ENCODE measurements around the gene CCT5.
"Not testable (repeated sequence)": the region's sequence is repeated elsewhere in the genome, so short reads cannot be mapped to it uniquely, and the experiment has no call there.

The CCT5 gene

DNA sequence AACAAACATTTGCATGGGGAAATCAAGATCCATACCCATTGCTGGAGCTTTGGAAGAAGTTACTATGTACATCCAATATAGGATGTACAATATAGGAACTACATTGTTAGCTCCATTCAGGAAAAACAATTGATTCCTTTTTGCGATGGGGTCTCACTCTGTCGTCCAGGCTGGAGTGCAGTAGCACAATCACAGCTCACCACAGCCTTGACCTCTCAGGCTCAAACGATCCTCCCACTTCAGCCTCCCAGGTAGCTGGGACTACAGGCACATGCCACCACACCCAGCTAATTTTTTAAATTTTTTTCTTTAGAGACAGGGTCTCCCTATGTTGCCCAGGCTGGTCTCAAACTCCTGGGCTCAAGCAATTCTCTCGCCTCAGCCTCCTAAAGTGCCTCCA, 2.9 kb upstream of the CCT5 start:
- not testable (repeated sequence) for DNase-seq

GRCh38 chr5:10248378-10249260, 1.5 kb upstream of the CCT5 start:
- DNase-seq, result no peak

- peak in 1 of 2 donors; percentile 9 for DNase-seq
These were observed 761 bp downstream of the CCT5 start for GRCh38 chr5:10250806-10251276.

GRCh38 chr5:10251405-10251804, 1.3 kb downstream of the CCT5 start:
- DNase-seq, result no peak

- DNase-seq, result no peak
These were observed 3.3 kb downstream of the CCT5 start for GRCh38 chr5:10253390-10253789.

DNA sequence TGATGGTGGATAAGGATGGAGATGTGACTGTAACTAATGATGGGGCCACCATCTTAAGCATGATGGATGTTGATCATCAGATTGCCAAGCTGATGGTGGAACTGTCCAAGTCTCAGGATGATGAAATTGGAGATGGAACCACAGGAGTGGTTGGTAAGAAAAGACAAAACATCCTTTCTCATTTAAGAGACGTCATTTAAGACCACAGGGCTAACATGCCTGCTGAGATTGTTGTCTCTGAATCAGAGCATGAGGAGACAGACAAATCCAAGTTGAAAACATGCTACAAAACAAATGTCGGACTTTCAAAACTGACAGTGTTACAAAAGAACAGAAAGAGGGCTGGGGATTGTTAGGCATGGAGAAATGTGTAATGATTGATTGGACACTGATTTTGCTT, 4.6 kb downstream of the CCT5 start:
- no peak for DNase-seq

- no peak for DNase-seq
These were observed 7.8 kb downstream of the CCT5 start for GRCh38 chr5:10257870-10258269.

GRCh38 chr5:10259899-10260298, 9.8 kb downstream of the CCT5 start:
- DNase-seq, result no peak

DNA sequence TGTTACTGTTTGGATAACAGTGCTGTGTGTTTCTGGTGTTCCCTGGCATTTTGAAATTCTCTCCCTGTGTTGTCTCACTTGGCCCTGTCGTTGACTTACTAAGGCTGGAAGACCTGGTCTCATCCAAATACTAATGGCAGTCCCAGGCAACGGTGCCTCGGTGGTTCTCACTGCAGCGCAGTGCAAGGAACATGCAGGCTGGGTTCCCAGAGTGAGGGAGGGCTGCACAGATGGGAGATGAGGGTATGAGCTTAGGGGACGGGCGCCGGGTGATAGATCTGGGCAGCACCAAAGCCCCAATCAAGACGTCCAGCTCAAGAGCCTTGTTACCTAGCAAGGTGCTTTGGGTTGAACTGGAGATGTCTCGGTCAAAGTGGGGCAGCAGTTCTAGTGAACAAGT, 11.0 kb downstream of the CCT5 start:
- no peak for DNase-seq

GRCh38 chr5:10262121-10262774, 12.2 kb downstream of the CCT5 start:
- DNase-seq, result no peak

GRCh38 chr5:10262995-10263394, 12.9 kb downstream of the CCT5 start:
- no peak for DNase-seq

- DNase-seq, result no peak
These were observed 14.5 kb downstream of the CCT5 start for GRCh38 chr5:10264604-10265003.

- DNase-seq, result no peak
These were observed 15.4 kb downstream of the CCT5 start for GRCh38 chr5:10265245-10266109.

DNA sequence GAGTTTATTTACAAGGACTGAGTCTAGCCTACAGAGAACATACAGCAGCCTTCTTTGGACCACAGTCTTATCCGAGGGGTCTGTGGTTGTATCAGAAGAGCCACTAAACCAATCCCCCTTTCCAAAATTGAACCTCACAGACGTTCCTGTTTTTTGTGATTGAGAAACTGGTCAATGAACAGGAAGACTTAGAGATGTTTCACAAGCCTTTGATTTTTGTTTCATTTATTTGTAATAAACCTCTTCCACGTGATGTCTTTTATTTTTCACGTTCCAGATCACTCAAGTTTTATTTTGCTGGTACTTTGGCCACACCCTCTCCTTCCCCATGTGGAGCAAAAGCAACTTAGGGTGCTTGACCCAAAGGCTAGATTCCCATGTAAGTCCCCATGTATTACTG, 16.1 kb downstream of the CCT5 start:
- no peak for DNase-seq

GRCh38 chr5:10266839-10267238, 16.8 kb downstream of the CCT5 start:
- DNase-seq, result no peak

GRCh38 chr5:10268100-10268499, 18.0 kb downstream of the CCT5 start:
- DNase-seq, result no peak

GRCh38 chr5:10272053-10272874, 22.2 kb downstream of the CCT5 start:
- no peak for DNase-seq

DNA sequence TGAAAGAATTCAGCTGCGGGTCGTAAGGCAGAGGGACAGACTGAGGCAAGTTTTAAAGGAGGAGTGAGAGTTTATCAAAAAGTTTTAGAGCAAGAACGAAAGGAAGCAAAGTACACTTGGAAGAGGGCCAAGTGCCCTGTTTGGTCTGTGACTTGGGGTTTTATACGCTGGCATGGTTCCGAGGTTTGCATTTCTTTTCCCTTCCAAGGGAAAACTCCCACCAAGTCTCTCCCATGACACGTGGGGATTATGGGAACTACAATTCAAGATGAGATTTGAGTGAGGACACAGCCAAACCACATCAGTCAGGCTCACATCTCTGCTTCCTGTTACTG, 22.8 kb downstream of the CCT5 start:
- not testable (repeated sequence) for DNase-seq

DNA sequence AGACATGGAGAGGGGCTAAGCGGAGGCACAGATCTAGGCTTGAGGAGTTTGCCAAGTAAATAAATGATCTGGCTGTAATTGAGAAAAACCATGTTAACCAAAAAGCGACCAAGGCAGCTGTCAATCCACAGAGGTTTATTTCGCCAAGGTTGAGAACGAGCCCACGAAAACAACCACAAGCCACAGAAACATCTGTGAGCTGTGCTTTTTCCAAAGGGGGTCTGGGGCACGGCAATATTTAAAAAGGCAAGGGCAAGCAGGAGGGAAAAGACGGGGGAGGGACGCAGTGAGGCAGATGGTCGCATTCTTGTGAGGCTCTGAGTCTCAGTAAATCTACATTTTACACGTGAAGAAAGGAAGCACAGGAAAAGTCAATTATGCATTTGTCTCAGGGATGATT, 25.4 kb downstream of the CCT5 start:
- DNase-seq, result no peak

DNA sequence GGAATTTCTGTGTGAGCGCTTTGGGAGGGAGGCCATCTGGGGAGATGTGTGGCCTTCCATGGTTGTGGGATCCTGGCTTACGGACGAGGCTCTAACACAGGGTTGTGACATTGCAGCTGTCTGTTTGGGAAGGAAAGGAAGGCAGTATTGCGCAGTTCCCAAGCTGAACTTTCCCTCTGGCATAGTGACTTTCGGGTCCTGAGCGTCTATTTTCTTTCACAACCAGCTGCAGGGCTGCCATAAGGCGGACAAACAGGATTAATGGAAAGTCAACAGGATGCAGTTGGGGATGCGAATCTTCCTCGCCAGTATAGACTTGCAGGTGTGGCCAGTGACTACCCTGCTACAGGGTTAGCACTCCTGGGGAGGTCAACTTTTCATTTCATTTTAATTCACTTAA, 25.9 kb downstream of the CCT5 start:
- DNase-seq, result no peak

- no peak for DNase-seq
These were observed 26.6 kb downstream of the CCT5 start for GRCh38 chr5:10276691-10277090.

Measured in activated CD4-positive, alpha-beta T cell treated with anti-CD3 and anti-CD28 coated beads for 4 hours (primary cell).